HG02973 (cell line): ENCODE measurements around the gene TAS1R1.

Source experiments
- ATAC-seq: cut with Tn5 transposase; IDR thresholded peaks from one replicate; pipeline ENCODE4 v1.9.1; 2021; ENCODE audit warnings: moderate library complexity; ENCODE audit not compliant: unreplicated experiment

The TAS1R1 gene

GRCh38 chr1:6554907-6555778 lies at the start of gene TAS1R1:
TSS of gene TAS1R1 (plus strand) at chr1:6555307. CDS start at chr1:6555374, 67 bp downstream.
- ATAC-seq = no peak

- ATAC-seq = no peak
Observed at GRCh38 chr1:6505367-6506209, 49.5 kb upstream of the TAS1R1 start.

GRCh38 chr1:6506210-6507036 lies 48.7 kb upstream of the TAS1R1 start:
- no peak for ATAC-seq

DNA sequence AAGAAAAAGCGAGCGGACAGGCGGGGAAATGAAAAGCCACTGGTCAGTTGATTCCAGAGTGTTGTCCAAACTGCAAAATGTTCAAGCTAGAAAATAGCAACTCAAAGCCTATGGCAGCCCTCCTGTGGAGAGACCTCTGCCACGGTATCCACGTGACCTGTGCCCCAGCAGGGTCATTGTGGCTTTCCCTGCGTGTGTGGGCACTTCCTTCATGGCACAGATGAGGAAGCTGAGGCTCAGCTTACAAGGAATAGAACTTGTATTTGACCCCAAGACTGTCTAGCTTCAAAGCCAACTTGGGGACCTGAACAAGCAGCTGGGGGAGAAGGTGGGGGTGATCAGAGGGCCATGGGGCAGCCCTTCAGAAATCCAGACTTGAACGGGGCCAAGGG lies 48.1 kb upstream of the TAS1R1 start:
- no peak for ATAC-seq

- ATAC-seq = no peak
Observed at GRCh38 chr1:6507461-6507911, 47.6 kb upstream of the TAS1R1 start.

- no peak for ATAC-seq
Observed at GRCh38 chr1:6508154-6508815, 46.8 kb upstream of the TAS1R1 start.

DNA sequence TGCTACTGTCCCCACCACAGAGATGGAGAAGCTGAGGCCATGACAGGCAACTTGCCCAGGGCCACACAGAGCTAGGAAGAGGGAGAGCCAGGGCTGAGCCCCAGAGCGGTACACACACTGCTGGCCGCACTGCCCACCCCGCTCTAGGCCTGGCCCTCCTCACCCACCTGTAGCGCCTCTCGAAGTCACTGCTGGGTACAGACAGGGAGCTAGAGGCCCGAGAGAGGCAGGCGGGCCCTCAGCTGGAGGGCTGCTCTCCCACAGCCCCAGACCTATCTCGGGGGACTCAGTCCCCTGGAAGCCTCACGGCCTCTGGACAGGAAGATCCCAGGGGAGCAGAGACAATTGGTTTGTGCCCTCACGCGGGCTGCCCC lies 46.3 kb upstream of the TAS1R1 start:
- no peak for ATAC-seq

DNA sequence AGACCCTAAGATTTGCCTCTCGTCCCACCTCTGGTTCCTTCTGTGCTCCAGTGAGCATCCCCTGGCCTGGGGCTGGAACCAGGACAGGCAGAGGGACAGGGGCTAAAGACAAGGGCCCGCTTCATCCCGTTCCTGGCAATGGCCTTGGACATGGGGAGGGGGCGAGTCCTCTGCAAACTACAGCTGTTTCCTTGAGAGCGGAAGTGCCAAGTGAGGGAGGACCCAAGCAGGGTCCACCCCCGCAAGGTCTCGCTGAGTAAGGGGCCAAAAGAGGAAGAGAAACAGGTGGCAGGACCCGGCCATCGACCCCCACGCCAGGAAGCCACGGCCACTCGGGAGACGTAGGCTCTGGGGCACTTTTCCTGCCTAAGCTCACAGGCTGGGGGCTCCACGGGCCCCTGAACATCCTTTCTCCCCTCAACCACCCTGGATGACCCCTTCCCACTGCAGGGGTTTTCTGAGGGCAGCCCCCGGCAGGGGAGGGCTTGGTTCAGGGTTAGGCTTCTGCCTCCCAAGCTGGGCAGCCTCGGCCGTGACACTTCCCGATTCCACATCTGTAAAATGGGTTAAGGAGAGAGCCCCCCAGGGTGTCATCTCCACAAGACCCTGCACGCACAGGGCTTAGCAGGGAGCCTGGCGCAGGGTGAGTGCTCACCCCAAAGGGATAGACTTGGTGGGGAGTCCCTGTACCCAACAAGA lies 45.7 kb upstream of the TAS1R1 start:
- ATAC-seq = no peak

GRCh38 chr1:6509919-6510291 lies 45.2 kb upstream of the TAS1R1 start:
- no peak for ATAC-seq

GRCh38 chr1:6510493-6510892 lies 44.6 kb upstream of the TAS1R1 start:
- ATAC-seq = no peak

DNA sequence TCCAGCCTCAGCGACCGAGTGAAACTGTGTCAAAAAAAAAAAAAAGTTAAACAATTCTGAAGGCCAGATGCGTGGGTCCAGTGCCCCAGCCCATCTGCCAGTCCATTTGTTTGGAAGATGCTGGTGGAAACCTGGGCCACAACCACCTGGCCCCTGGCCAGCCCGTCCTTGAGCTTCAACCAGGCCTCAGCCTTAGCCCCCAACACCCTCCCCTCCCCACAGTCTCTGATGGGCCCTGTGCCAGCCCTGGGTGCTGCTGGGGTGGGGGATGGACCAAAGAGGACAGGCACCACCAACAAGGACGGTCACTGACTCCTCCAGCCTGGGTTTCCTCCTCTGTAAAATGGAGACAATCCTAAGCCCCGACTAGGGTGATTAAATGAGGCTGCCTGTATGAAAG lies 44.1 kb upstream of the TAS1R1 start:
- no peak for ATAC-seq

DNA sequence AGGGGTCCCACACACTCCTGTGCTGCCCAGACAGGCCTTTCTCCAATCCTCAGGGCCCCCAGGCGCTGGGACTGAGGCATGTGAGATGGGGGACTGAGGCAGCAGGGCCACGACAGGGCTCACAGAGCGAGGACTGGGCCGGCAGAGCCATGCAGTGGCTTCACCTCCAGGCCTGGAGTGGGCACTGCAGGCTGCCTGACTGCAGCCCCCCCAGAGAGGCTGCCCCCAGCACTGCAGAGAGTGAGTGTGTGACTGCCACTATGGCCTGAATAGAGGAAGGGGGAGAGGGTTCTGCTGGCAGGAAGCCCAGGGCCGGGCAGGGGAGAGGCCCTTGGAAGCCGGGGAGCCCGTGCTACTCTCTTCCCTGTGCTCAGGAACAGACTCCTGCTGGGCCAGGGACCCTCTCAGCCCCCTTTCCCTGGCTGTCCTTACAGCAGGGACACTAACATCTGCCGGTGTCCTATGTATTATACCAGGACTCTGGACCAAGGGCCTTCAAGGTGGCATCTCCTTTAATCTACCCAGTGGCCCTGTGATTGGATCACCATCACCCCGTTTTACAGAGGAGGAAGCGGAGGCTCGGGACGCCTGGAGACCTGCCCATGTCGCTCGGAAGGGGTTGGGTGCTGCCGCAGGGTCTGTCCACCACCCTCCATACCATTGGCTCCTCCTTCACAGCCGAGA lies 43.4 kb upstream of the TAS1R1 start:
- ATAC-seq = no peak

DNA sequence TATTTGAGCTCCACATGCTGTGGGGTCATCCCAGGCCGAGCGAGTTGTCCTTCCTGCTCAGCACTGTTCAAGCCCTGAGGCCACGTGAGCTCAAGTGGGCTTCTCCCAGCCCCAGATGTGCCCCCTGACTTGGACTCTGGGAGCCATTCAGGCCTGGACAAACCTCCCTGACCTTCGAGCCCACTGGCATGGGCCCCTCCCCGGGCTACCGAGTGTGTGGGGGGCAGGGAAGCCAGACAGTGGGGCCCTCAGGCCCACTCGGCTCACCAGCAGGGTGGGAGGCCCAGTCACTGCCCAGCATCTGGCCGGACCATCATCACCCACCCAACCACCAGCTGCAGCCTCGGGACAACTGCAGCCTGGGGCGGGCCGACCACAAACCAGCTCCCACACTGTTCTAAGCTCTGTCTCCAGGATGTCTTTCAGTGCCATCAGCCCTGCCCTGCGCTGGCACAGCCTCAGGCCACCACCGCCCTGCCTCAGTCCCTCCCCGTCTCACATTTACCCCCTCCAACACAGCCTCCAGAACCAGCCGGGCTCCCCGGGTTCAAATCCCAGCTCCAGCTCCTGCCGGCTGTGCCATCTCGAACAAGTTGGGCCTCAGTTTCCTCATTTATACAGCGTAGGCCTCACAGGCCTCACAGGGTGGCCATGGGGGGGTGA lies 42.7 kb upstream of the TAS1R1 start:
- no peak for ATAC-seq

- no peak for ATAC-seq
Observed at GRCh38 chr1:6512908-6513280, 42.2 kb upstream of the TAS1R1 start.

- no peak for ATAC-seq
Observed at GRCh38 chr1:6513320-6513801, 41.7 kb upstream of the TAS1R1 start.

DNA sequence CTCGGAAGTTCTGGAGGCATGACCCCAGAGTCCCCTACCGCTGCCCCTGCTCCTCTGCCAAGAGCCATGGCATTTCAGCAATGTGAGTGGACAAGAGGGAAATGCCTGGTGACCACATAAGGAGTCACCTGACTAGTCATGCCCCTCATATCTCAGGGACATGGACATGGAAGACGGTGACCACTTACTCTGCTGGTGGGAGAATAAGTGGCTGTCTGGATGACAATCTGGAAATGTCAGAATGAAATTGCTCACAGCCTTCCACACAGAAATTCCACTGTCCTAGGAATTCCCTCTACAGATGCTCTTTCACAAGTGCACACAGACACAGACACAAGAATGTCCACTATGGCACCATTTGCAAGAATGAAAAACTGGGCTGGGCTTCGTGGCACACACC lies 39.3 kb upstream of the TAS1R1 start:
- no peak for ATAC-seq

- no peak for ATAC-seq
Observed at GRCh38 chr1:6517435-6517851, 37.7 kb upstream of the TAS1R1 start.

- no peak for ATAC-seq
Observed at GRCh38 chr1:6519491-6519934, 35.6 kb upstream of the TAS1R1 start.
